Endothelial cell of umbilical vein (primary cell): ENCODE results near the gene MYOCD. TPM values are rescaled to one million over a fixed set of nuclear protein-coding genes. Genes with fewer than 3 reads are reported as not detected.

Experiments
- BruUV-seq: library from RNA; stranded (reverse); fragments of 400-500 nt; replicated peaks from 2 replicates; lab custom pipeline; 2021; lab: Mats Ljungman, UMichigan
- CTCF ChIA-PET: fragments of 300-600, 350-600 bp; sonication (Branson Sonifier 250); formaldehyde crosslinking; loops from one replicate; lab custom pipeline; 2021; ENCODE audit warnings: antibody characterized with exemption, inconsistent platforms; lab: Charles Lee
- POLR2A ChIA-PET: fragments of 300-600, 350-600 bp; sonication (Branson Sonifier 250); formaldehyde crosslinking; loops from one replicate; lab custom pipeline; 2021; ENCODE audit warnings: antibody characterized with exemption, inconsistent platforms; lab: Charles Lee
- DNase-seq: peaks from one replicate; pipeline ENCODE4 v3.0.0-alpha.2; 2011; ENCODE audit warnings: low read depth, low spot score
- FAIRE-seq: peaks from 2 replicates; lab custom pipeline; 2011; peaks lifted over from hg19 to GRCh38; lab: Jason Lieb, UNC
- H2AFZ ChIP-seq: 2 replicates; pipeline ENCODE4 v1.6.0; 2012; ENCODE audit warnings: low read depth, low read length, control low read depth, inconsistent platforms
- H3K27ac ChIP-seq: 2 replicates; pipeline ENCODE4 v1.5.1; 2011; ENCODE audit warnings: low read depth, mild to moderate bottlenecking, control low read depth, low read length, moderate library complexity; ENCODE audit not compliant: insufficient read depth
- H3K27me3 ChIP-seq, 2 experiments: 2 replicates each; pipeline versions ENCODE4 v1.6.0 to v1.6.1; 2011; ENCODE audit warnings: low read length in 2 of 2, mixed read lengths in 1 of 2; ENCODE audit not compliant: control insufficient read depth in 2 of 2, insufficient read depth in 2 of 2
- H3K36me3 ChIP-seq, 2 experiments: 2 replicates in 1 of 2; 3 replicates in 1 of 2; pipeline ENCODE4 v1.5.1; 2011; ENCODE audit warnings: low read length in 2 of 2, mild to moderate bottlenecking in 1 of 2, moderate library complexity in 1 of 2; ENCODE audit not compliant: control insufficient read depth in 2 of 2, insufficient read depth in 2 of 2; ENCODE audit errors: extremely low read depth in 1 of 2
- H3K4me1 ChIP-seq: 3 replicates; pipeline ENCODE4 v1.5.1; 2011; ENCODE audit warnings: mild to moderate bottlenecking, low read length; ENCODE audit not compliant: control insufficient read depth, insufficient read depth; ENCODE audit errors: extremely low read depth
- H3K4me2 ChIP-seq: 2 replicates; pipeline ENCODE4 v1.6.1; 2011; ENCODE audit warnings: low read length, control low read depth, mixed read lengths; ENCODE audit not compliant: insufficient read depth
- H3K4me3 ChIP-seq, 3 experiments: fragments of 200-600 bp in 1 of 3; sonication (generic), shearing (Covaris generic) in 1 of 3; replicated peaks in 1 of 3; 2 replicates each; pipeline ENCODE4 v1.5.1; 2011 to 2016; ENCODE audit warnings: control low read depth in 3 of 3, low read length in 3 of 3, mild to moderate bottlenecking in 2 of 3, inconsistent platforms in 1 of 3, low read depth in 1 of 3, moderate library complexity in 1 of 3; ENCODE audit not compliant: insufficient read depth in 1 of 3
- H3K79me2 ChIP-seq: 2 replicates; pipeline ENCODE4 v1.6.0; 2012; ENCODE audit warnings: low read length, inconsistent platforms; ENCODE audit not compliant: control insufficient read depth, insufficient read depth
- H3K9ac ChIP-seq: replicated peaks from 2 replicates; pipeline ENCODE3; 2011; ENCODE audit warnings: low read length, control low read depth; ENCODE audit not compliant: insufficient read depth; ENCODE audit errors: extremely low read depth
- H3K9me1 ChIP-seq: replicated peaks from 3 replicates; pipeline ENCODE4 v1.6.0; 2011; ENCODE audit warnings: mild to moderate bottlenecking, low read length; ENCODE audit not compliant: control insufficient read depth, insufficient read depth; ENCODE audit errors: extremely low read depth
- H3K9me3 ChIP-seq: replicated peaks from 2 replicates; pipeline ENCODE4 v1.5.1; 2012; ENCODE audit warnings: low read length, inconsistent platforms; ENCODE audit not compliant: control insufficient read depth, insufficient read depth
- H4K20me1 ChIP-seq: replicated peaks from 2 replicates; pipeline ENCODE3; 2011; ENCODE audit warnings: mild to moderate bottlenecking, low read length; ENCODE audit not compliant: control insufficient read depth, insufficient read depth; ENCODE audit errors: extremely low read depth
- EZH2 ChIP-seq: IDR thresholded peaks from 2 replicates; pipeline ENCODE4 v1.6.1; 2012; ENCODE audit warnings: borderline replicate concordance, low read depth, mild to moderate bottlenecking, moderate library complexity, low read length, inconsistent platforms; ENCODE audit not compliant: severe bottlenecking
- FOS ChIP-seq: IDR thresholded peaks from 2 replicates; pipeline ENCODE4 v1.6.1; 2011; ENCODE audit warnings: mild to moderate bottlenecking, low read length, moderate library complexity, borderline replicate concordance; ENCODE audit not compliant: insufficient read depth
- GATA2 ChIP-seq: IDR thresholded peaks from 2 replicates; pipeline ENCODE4 v1.7.0; 2011; ENCODE audit warnings: low read depth, mild to moderate bottlenecking, moderate library complexity, mixed read lengths, low read length; ENCODE audit not compliant: insufficient read length, insufficient read depth
- JUN ChIP-seq: IDR thresholded peaks from 2 replicates; pipeline ENCODE4 v1.6.1; 2011; ENCODE audit warnings: borderline replicate concordance, low read depth; ENCODE audit not compliant: insufficient read length, insufficient read depth
- MYC ChIP-seq: IDR thresholded peaks from one replicate; pipeline ENCODE4 v1.6.1; 2011; ENCODE audit warnings: mild to moderate bottlenecking, low read depth, low read length
- POLR2A ChIP-seq: IDR thresholded peaks from 2 replicates; pipeline ENCODE4 v1.6.1; 2012; ENCODE audit warnings: low read depth, mild to moderate bottlenecking, control low read depth, low read length
- POLR2AphosphoS5 ChIP-seq: IDR thresholded peaks from 2 replicates; pipeline ENCODE4 v1.6.1; 2012; ENCODE audit warnings: low read depth, mild to moderate bottlenecking, control low read depth, low read length, moderate library complexity; ENCODE audit not compliant: insufficient read depth
- dilution Hi-C: fragments of 300-500 bp; cut with MboI; formaldehyde crosslinking; loops from one replicate; pipeline ENCODE4 v1.15.0; 2019; ENCODE audit warnings: low sequenced_read_pairs; ENCODE audit not compliant: extremely low pct_ligation_motif_present
- intact Hi-C: fragments of 100-400 bp; cut with micrococcal nuclease; formaldehyde crosslinking; loops from one replicate; pipeline ENCODE4 v1.10.0; 2022
- polyA plus RNA-seq, 4 experiments: library from polyadenylated mRNA; depleted of rRNA in 3 of 4; stranded (reverse) in 3 of 4; unstranded in 1 of 4; fragments of >200 nt; gene quantifications; 2 replicates each; pipeline versions ENCODE4 v1.2.1 to v1.2.3, GENCODE V29; 2011 to 2012; ENCODE audit warnings: missing spikeins in 1 of 4
- total RNA-seq: library from RNA; stranded (reverse); gene quantifications from 2 replicates; pipeline ENCODE4 v1.2.3, GENCODE V29; 2021
- TF ChIP-seq, protein P1 (sequence below): IDR thresholded peaks from 2 replicates; pipeline ENCODE4 v1.6.1; 2011; ENCODE audit not compliant: insufficient read depth, insufficient read length
- TF ChIP-seq, protein P2 (sequence below), 2 donors: IDR thresholded peaks; 1 replicate in 1 of 2; 2 replicates in 1 of 2; pipeline ENCODE4 v1.5.1; 2011; ENCODE audit warnings: low read length in 2 of 2, mild to moderate bottlenecking in 2 of 2, moderate library complexity in 2 of 2, control low read depth in 1 of 2, inconsistent platforms in 1 of 2, low read depth in 1 of 2; ENCODE audit not compliant: insufficient read depth in 1 of 2; ENCODE audit errors: extremely low read depth in 1 of 2

The MYOCD gene
- total and polyA plus RNA-seq, 2 donors (not counting 3 experiments of a cell fraction or from before 2014, with no cell fraction given) = not detected

DNA sequence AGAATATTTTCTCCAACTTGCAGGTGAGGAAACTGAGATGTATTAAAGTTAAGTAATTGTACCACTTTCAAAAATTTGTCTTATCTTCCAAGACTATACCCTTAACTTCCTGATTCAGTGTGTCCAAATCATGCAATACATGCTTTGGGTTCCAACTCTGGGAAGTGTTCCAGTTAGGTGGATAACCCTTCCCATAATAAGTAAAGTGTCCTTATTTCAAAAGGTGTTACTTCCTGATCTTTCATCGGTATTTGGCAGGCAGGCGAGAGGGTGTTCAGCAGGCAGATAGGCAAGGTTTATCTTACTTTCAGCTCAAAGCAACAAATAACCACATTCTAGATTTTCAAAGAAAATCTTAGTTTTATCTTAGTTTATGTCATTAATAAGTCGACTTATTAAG, 77.4 kb downstream of the MYOCD start:
- no peaks in the 10 kb centered on the region for H3K9me3 ChIP-seq
- TF ChIP-seq FOS = no peak
- TF ChIP-seq POLR2AphosphoS5 = no peak
- TF ChIP-seq, protein P1, sequence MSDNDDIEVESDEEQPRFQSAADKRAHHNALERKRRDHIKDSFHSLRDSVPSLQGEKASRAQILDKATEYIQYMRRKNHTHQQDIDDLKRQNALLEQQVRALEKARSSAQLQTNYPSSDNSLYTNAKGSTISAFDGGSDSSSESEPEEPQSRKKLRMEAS = no peak
- no peak for TF ChIP-seq POLR2A
- TF ChIP-seq JUN = no peak
- TF ChIP-seq, protein P2, sequence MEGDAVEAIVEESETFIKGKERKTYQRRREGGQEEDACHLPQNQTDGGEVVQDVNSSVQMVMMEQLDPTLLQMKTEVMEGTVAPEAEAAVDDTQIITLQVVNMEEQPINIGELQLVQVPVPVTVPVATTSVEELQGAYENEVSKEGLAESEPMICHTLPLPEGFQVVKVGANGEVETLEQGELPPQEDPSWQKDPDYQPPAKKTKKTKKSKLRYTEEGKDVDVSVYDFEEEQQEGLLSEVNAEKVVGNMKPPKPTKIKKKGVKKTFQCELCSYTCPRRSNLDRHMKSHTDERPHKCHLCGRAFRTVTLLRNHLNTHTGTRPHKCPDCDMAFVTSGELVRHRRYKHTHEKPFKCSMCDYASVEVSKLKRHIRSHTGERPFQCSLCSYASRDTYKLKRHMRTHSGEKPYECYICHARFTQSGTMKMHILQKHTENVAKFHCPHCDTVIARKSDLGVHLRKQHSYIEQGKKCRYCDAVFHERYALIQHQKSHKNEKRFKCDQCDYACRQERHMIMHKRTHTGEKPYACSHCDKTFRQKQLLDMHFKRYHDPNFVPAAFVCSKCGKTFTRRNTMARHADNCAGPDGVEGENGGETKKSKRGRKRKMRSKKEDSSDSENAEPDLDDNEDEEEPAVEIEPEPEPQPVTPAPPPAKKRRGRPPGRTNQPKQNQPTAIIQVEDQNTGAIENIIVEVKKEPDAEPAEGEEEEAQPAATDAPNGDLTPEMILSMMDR (IDR thresholded peaks at IDR 0.05; ENCODE audit: extremely low read depth in 1 of 2, insufficient read depth in 1 of 2, low read depth in 1 of 2, low read length in 2 of 2) = no peak
- TF ChIP-seq GATA2 = no peak
- no peak for TF ChIP-seq EZH2
- no peak for TF ChIP-seq MYC
- H3K36me3 ChIP-seq = no peaks in the 10 kb centered on the region
- no peaks in the 10 kb centered on the region for H4K20me1 ChIP-seq
- H3K9ac ChIP-seq = no peak overlapping the region
- H2AFZ ChIP-seq = no peak overlapping the region
- H3K4me3 ChIP-seq = no peak overlapping the region
- no peak overlapping the region for H3K4me2 ChIP-seq
- no peaks in the 10 kb centered on the region for H3K9me1 ChIP-seq
- no peaks in the 10 kb centered on the region for H3K4me1 ChIP-seq
- dilution Hi-C loops = no loop called here
- intact Hi-C loops = no loop called here
- H3K79me2 ChIP-seq = no peaks in the 10 kb centered on the region
- no peak overlapping the region for H3K27ac ChIP-seq
- no peaks in the 10 kb centered on the region for H3K27me3 ChIP-seq
- CTCF ChIA-PET = interaction anchor here (1.3 to 2.5 kb wide), 4 partner anchors 400 to 562 kb away, joined by 6 to 20 read pairs (median 16); no protein-coding TSS in a partner anchor
- no peak for DNase-seq
- no TSS peak for BruUV-seq
- FAIRE-seq = no peak
- POLR2A ChIA-PET = no interaction called here
